Thyroid gland (tissue), 4 donors: ENCODE results near the gene CPD. TPM values are rescaled to one million over a fixed set of nuclear protein-coding genes. Genes with fewer than 3 reads are reported as not detected.
"Not testable (repeated sequence)": the region's sequence is repeated elsewhere in the genome, so short reads cannot be mapped to it uniquely, and the experiment has no call there.

Experiments
- DNase-seq, 2 donors: peaks; one replicate each; pipeline ENCODE4 v3.0.0-alpha.2; 2019
- H3K27ac ChIP-seq, 3 donors: fragments of 200-600 bp; sonication (generic); 1 replicate in 2 of 3; 2 replicates in 1 of 3; pipeline ENCODE4 v1.5.1; 2016 to 2019; ENCODE audit warnings: mild to moderate bottlenecking in 1 of 3, moderate library complexity in 1 of 3
- H3K27me3 ChIP-seq: fragments of 200-600 bp; sonication (generic); one replicate; pipeline ENCODE4 v1.5.1; 2019
- H3K36me3 ChIP-seq, 2 donors: fragments of 200-600 bp; sonication (generic); one replicate each; pipeline ENCODE4 v1.5.1; 2016 to 2019
- H3K4me1 ChIP-seq, 2 donors: fragments of 200-600 bp; sonication (generic); one replicate each; pipeline ENCODE4 v1.5.1; 2017 to 2019
- H3K4me3 ChIP-seq, 3 donors: fragments of 200-600 bp; sonication (generic); replicated peaks in 1 of 3; 1 replicate in 2 of 3; 2 replicates in 1 of 3; pipeline ENCODE4 v1.5.1; 2016; ENCODE audit warnings: mild to moderate bottlenecking in 1 of 3
- H3K9me3 ChIP-seq: fragments of 200-600 bp; sonication (generic); one replicate; pipeline ENCODE4 v1.5.1; 2017
- CTCF ChIP-seq, 6 experiments: fragments of 200-600 bp in 3 of 6; fragments of 450-650 bp in 3 of 6; sonication (generic) in 3 of 6; IDR thresholded peaks; one replicate each; pipeline ENCODE4 v1.5.1; 2016 to 2019; ENCODE audit warnings: antibody characterized with exemption in 6 of 6, mild to moderate bottlenecking in 2 of 6, inconsistent platforms in 1 of 6, moderate library complexity in 1 of 6
- POLR2A ChIP-seq, 2 donors: fragments of 450-650 bp; IDR thresholded peaks; one replicate each; pipeline ENCODE4 v1.6.1; 2017; ENCODE audit warnings: antibody characterized with exemption in 2 of 2, mild to moderate bottlenecking in 2 of 2, moderate library complexity in 1 of 2
- WGBS, 2 donors: methylation state at CpG; one replicate each; pipeline ENCODE4 v1.1.5; 2017; 5-methylcytosine and 5-hydroxymethylcytosine counted together
- intact Hi-C: fragments of 100-400 bp; cut with DNase I; formaldehyde crosslinking; loops from one replicate; pipeline ENCODE4 v1.15.1; 2023
- total RNA-seq, 4 donors: library from RNA; depleted of rRNA; stranded (reverse); fragments of >200 nt; gene quantifications; one replicate each; pipeline ENCODE4 v1.2.3, GENCODE V29; 2016

The CPD gene
- total RNA-seq, 4 donors from 2014 or later: 58.2 to 102 (median 79.9) TPM

- no peak for DNase-seq
- H3K27ac ChIP-seq: no peak overlapping the region
- no peaks in the 10 kb centered on the region for H3K36me3 ChIP-seq
- peaks cover 0 to 12% of the 10 kb centered on the region in 2 donors for H3K4me1 ChIP-seq
- intact Hi-C loops: no loop called here
- TF ChIP-seq POLR2A (IDR thresholded peaks at IDR 0.05) (no peak), CTCF (IDR thresholded peaks at IDR 0.05) (no peak)
- no peaks in the 10 kb centered on the region for H3K27me3 ChIP-seq
- H3K9me3 ChIP-seq: no peaks in the 10 kb centered on the region
- no peak overlapping the region for H3K4me3 ChIP-seq
- WGBS, 2 donors: 91 to 93% methylated on average over 1 of the region's 1 CpG
Observed at GRCh38 chr17:30398328-30399041, 19.8 kb downstream of the CPD start.

GRCh38 chr17:30401097-30401496 is 22.4 kb downstream of the CPD start:
- no peak for DNase-seq
- intact Hi-C loops: no loop called here
- no peaks in the 10 kb centered on the region for H3K9me3 ChIP-seq
- H3K4me3 ChIP-seq: no peak overlapping the region
- TF ChIP-seq CTCF (IDR thresholded peaks at IDR 0.05) (no peak), POLR2A (IDR thresholded peaks at IDR 0.05) (no peak)
- H3K27me3 ChIP-seq: no peaks in the 10 kb centered on the region
- WGBS, 2 donors: 94 to 95% methylated on average over 1 of the region's 1 CpG
- peaks cover 4% of the 10 kb centered on the region in 2 donors for H3K4me1 ChIP-seq
- H3K36me3 ChIP-seq: no peaks in the 10 kb centered on the region
- no peak overlapping the region for H3K27ac ChIP-seq

GRCh38 chr17:30405161-30405560 is 26.4 kb downstream of the CPD start:
- no peak for DNase-seq
- intact Hi-C loops: no loop called here
- Histone ChIP-seq H3K4me3 (no peak overlapping the region), H3K36me3 (no peaks in the 10 kb centered on the region), H3K4me1 (peaks cover 4% of the 10 kb centered on the region in 2 donors), H3K27me3 (no peaks in the 10 kb centered on the region), H3K9me3 (no peaks in the 10 kb centered on the region), H3K27ac (no peak overlapping the region)
- TF ChIP-seq CTCF (IDR thresholded peaks at IDR 0.05): no peak
- TF ChIP-seq POLR2A (IDR thresholded peaks at IDR 0.05): no peak

GRCh38 chr17:30410627-30411026 is 31.9 kb downstream of the CPD start:
- WGBS, 2 donors: 98 to 100% methylated on average over 2 of the region's 2 CpGs
- H3K27me3 ChIP-seq, H3K4me3 ChIP-seq, H3K9me3 ChIP-seq, DNase-seq, H3K27ac ChIP-seq, H3K36me3 ChIP-seq, intact Hi-C loops, H3K4me1 ChIP-seq: not testable (repeated sequence)

GRCh38 chr17:30412008-30412496 is 33.3 kb downstream of the CPD start:
- H3K4me1 ChIP-seq, intact Hi-C loops, DNase-seq, H3K4me3 ChIP-seq, H3K9me3 ChIP-seq, H3K36me3 ChIP-seq, H3K27me3 ChIP-seq, H3K27ac ChIP-seq: not testable (repeated sequence)
- WGBS, 2 donors: 74 to 92% methylated on average over 3 of the region's 3 CpGs

GRCh38 chr17:30413109-30413508 is 34.4 kb downstream of the CPD start:
- DNase-seq: no peak
- WGBS, 2 donors: 95 to 97% methylated on average over 4 of the region's 4 CpGs
- intact Hi-C loops: no loop called here
- Histone ChIP-seq H3K36me3 (no peaks in the 10 kb centered on the region), H3K4me1 (no peaks in the 10 kb centered on the region), H3K4me3 (no peak overlapping the region), H3K27ac (no peak overlapping the region), H3K9me3 (no peaks in the 10 kb centered on the region), H3K27me3 (no peaks in the 10 kb centered on the region)
- no peak for TF ChIP-seq CTCF (IDR thresholded peaks at IDR 0.05)
- TF ChIP-seq POLR2A (IDR thresholded peaks at IDR 0.05): no peak
